NB4 (cell line): ENCODE data around the gene SLC24A4.

Source experiments
- DNase-seq: peaks from one replicate; pipeline ENCODE4 v3.0.0; 2010; ENCODE audit warnings: low read depth
- H3K4me3 ChIP-seq: one replicate; pipeline ENCODE4 v1.5.1; 2011; ENCODE audit warnings: mild to moderate bottlenecking, low read depth, low read length, moderate library complexity
- MYC ChIP-seq: IDR thresholded peaks from 2 replicates; pipeline ENCODE4 v1.6.1; 2011; ENCODE audit warnings: low read depth, low read length
- POLR2A ChIP-seq: IDR thresholded peaks from 2 replicates; pipeline ENCODE4 v1.6.1; 2011; ENCODE audit warnings: mild to moderate bottlenecking; ENCODE audit not compliant: insufficient read length; ENCODE audit errors: extremely low read depth
- TF ChIP-seq, protein P1 (sequence below): IDR thresholded peaks from one replicate; pipeline ENCODE4 v1.5.1; 2012; ENCODE audit warnings: low read depth, low read length
- TF ChIP-seq, protein P2 (sequence below): IDR thresholded peaks from 2 replicates; pipeline ENCODE4 v1.6.1; 2011; ENCODE audit warnings: low read depth, low read length

Gene SLC24A4

DNA sequence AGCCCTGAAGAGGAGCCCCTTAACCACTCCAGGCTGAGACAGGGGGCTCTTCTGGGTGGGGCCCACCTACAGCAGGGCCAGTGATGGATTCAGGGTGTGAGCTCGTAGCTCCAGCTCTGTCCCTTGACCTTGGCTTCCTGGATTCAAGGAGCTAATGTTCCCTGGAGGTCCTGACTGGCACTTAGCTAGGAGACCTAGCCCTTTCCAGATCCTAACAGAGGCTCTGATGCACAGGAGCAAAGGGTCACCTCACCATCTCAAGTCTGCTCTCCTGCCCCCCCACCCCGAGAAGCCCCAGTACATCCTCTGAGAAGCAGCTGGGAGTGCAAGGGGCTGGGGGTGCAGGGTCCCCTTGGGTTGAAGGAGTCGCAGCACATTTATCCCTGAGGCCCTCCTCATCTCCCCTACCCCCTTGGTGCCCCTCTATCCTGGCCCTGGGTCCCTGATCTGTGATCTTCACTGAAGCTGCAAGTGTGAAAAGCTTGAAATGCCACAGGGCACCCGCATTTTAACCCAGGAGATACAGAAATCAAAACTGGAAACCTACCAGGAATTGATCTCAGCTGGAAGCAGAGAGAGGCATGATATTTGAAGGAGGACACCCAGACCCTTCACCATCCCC is 193.5 kb downstream of the SLC24A4 start:
- no peak overlapping the region for H3K4me3 ChIP-seq
- DNase-seq: no peak
- TF ChIP-seq, protein P1, sequence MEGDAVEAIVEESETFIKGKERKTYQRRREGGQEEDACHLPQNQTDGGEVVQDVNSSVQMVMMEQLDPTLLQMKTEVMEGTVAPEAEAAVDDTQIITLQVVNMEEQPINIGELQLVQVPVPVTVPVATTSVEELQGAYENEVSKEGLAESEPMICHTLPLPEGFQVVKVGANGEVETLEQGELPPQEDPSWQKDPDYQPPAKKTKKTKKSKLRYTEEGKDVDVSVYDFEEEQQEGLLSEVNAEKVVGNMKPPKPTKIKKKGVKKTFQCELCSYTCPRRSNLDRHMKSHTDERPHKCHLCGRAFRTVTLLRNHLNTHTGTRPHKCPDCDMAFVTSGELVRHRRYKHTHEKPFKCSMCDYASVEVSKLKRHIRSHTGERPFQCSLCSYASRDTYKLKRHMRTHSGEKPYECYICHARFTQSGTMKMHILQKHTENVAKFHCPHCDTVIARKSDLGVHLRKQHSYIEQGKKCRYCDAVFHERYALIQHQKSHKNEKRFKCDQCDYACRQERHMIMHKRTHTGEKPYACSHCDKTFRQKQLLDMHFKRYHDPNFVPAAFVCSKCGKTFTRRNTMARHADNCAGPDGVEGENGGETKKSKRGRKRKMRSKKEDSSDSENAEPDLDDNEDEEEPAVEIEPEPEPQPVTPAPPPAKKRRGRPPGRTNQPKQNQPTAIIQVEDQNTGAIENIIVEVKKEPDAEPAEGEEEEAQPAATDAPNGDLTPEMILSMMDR: no peak
- no peak for TF ChIP-seq MYC
- TF ChIP-seq POLR2A: no peak
- TF ChIP-seq, protein P2, sequence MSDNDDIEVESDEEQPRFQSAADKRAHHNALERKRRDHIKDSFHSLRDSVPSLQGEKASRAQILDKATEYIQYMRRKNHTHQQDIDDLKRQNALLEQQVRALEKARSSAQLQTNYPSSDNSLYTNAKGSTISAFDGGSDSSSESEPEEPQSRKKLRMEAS: no peak

DNA sequence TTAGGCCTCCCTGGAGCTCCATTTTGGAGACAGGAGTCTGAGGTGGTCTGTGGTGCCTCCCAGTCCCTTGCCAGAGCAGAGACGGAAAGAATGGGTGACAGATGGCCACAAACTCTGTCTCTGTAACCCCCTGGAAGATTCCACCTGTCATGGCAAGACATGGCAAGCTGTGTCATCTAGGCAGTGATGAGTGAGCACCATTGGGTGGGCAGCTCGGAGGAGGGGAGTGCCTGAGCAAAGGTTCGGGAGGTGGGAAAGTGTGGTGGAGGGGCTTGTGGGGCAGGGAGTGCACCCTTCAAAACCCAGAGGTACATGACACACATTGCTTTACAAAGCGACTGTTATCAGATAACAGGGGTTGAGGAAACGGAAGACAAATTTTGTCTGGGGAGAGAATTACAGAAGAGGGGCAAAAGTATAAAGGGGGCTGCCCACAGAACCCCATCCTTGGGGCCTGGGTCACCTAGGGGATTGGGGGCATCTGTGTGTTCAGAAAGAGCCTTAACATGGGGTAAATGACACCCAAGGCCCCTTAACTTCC is 194.1 kb downstream of the SLC24A4 start:
- H3K4me3 ChIP-seq: no peak overlapping the region
- no peak for DNase-seq
- TF ChIP-seq, protein P2: no peak
- no peak for TF ChIP-seq MYC
- TF ChIP-seq POLR2A: no peak
- TF ChIP-seq, protein P1: no peak

DNA sequence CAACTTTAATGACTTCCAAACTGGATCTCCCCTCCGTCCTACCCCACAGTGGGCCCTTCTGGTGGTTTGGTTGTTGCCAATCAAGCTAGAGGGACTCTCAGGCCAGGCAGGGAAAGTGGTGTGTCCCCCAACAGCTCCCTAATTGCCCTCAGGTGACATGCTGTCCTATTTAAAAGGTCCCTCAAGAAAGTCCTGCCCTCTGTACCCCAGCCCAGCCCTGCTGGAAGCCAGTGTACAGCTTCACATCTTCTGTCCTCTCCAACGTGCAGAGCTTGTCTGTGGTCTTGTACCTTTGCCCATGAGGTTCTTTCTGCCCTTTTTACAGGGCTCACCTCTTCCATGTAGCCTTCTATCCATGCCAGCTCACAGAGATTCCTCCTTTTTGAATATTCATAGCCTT is 194.8 kb downstream of the SLC24A4 start:
- TF ChIP-seq, protein P1: no peak
- TF ChIP-seq, protein P2: no peak
- TF ChIP-seq MYC (no peak), POLR2A (no peak)
- no peak overlapping the region for H3K4me3 ChIP-seq
- no peak for DNase-seq

DNA sequence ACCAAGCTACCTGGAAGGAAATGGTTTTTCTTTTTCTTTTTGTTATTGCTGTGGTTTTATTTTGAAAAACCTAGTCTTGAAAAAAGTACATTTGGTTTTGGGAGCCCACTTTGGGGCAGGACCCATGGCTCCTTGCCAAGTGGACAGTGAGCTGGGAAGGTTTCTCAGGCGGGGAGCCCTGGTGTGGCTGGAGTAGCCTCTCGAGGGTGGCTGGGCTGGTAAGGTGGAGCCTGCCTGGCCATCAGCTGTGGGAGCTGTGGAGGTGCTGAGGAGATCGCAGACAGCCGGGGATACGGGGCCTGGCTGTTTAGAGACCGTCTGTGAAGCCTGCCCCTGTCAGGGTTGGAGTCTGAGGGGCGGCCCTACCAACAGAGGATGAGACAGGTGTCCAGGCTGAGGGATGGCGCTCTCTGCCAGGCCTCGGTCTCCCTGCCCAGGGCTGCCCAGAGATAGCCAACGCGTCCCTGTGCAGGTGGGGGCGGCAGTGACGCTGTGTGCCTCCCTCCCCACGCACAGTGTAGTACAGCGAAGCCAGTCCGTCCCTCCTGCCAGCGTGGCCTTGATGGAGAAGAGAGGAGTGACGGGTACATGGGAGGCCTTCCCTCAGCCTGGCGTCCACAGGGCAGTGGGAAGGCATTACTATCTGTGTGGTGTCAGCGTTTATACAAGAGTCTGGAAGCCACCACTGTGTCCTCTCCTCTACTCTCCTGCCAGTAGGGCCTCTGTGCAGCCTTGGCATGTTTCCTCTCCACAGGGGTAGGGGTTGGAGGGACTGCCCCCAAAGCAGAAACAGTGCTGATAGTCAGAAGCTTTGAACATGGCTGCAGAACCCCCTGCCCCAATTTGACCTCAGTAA is 196.5 kb downstream of the SLC24A4 start:
- no peak for DNase-seq
- TF ChIP-seq MYC (no peak), POLR2A (no peak)
- TF ChIP-seq, protein P1: no peak
- TF ChIP-seq, protein P2: no peak
- H3K4me3 ChIP-seq: no peak overlapping the region

DNA sequence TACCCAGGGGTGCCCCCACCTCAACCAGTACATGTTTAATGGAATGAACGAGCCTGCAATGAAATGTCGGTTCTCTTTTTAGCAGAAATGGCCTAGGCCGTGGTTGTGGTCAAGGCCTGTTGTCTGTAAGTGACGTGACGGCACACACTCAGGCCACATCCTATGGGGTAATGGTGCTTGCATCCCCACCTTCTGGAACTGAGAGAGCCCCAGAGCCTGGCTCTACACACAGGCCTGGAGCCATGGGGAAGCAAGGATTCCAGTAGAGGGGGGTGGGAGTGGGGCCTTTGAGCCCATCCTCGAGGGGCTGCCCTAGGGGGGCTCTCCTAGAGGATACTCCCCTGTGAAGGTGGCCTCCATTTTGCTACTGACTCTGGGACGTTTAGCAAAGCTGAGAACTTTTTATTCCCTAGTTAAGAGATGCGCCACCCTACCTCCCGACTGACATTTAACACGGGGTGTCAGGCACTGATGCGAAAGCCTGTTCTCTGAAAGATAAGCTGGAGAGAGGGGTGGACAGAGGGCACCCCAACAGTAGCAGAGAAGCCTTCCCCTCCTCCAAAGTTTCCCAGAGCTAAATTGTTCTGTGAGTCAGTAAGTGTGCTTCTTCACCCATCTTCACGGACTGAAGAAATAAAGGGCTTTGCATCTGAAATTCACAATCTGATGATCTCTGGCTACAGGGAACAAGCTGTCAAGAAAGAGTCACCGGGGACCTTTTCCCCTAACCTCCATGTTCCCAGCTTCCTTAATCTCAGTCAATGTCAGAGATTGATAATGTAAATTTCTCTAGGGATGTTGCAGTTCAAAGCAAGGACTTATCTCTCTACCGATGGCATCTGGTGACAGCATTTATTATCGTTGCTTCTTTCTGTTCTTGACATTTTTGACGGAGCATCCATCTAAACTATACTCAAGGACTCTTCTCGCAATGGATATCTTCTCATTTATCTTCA is 197.4 kb downstream of the SLC24A4 start:
- no peak overlapping the region for H3K4me3 ChIP-seq
- no peak for TF ChIP-seq MYC
- no peak for TF ChIP-seq POLR2A
- TF ChIP-seq, protein P1: no peak
- TF ChIP-seq, protein P2: no peak
- peak; percentile 83 for DNase-seq
